Measurements from ENCODE around the gene FADS6. TPM values are rescaled to one million over a fixed set of nuclear protein-coding genes. Genes with fewer than 3 reads are reported as not detected.

FADS6 gene
- total and polyA plus RNA-seq, 12 donors, result not detected

GRCh38 chr17:74857191-74857590, 36.2 kb downstream of the FADS6 start:
- H3K4me1 ChIP-seq, result peaks cover 8 to 34% (median 25%) of the 10 kb centered on the region in 9 donors
- H3K4me3 ChIP-seq, result no peak overlapping the region
- intact Hi-C loops (cut with DNase I), result no loop called here
- no peak for TF ChIP-seq CTCF (IDR thresholded peaks at IDR 0.05)
- no peak for DNase-seq
- H3K9me3 ChIP-seq, result no peaks in the 10 kb centered on the region
- H3K36me3 ChIP-seq, result no peaks in the 10 kb centered on the region
- H3K27me3 ChIP-seq, result peaks cover 26 to 98% (median 86%) of the 10 kb centered on the region in 7 donors
- 73 to 80% methylated on average over 4 of the region's 4 CpGs for WGBS, 2 donors
- no peak overlapping the region for H3K27ac ChIP-seq
- ATAC-seq, result no peak

- ATAC-seq (no peak), DNase-seq (no peak)
- Histone ChIP-seq H3K4me3 (no peak overlapping the region), H3K4me1 (peaks cover 2 to 27% (median 17%) of the 10 kb centered on the region in 9 donors), H3K36me3 (no peaks in the 10 kb centered on the region), H3K27me3 (peaks cover 36 to 100% (median 92%) of the 10 kb centered on the region in 7 donors), H3K9me3 (no peaks in the 10 kb centered on the region), H3K27ac (no peak overlapping the region)
- intact Hi-C loops (cut with DNase I), result no loop called here
- TF ChIP-seq CTCF (IDR thresholded peaks at IDR 0.05), result no peak
- 69 to 76% methylated on average over 7 of the region's 7 CpGs for WGBS, 2 donors
These were observed 37.3 kb downstream of the FADS6 start for GRCh38 chr17:74856112-74856511.

- 90 to 91% methylated on average over 4 of the region's 4 CpGs for WGBS, 2 donors
- H3K9me3 ChIP-seq, result no peaks in the 10 kb centered on the region
- no peak for TF ChIP-seq CTCF (IDR thresholded peaks at IDR 0.05)
- no peaks in the 10 kb centered on the region for H3K36me3 ChIP-seq
- H3K27me3 ChIP-seq, result peaks cover 31 to 100% (median 92%) of the 10 kb centered on the region in 7 donors
- H3K4me3 ChIP-seq, result no peak overlapping the region
- ATAC-seq, result no peak
- no peak for DNase-seq
- no peak overlapping the region for H3K27ac ChIP-seq
- intact Hi-C loops (cut with DNase I), result no loop called here
- H3K4me1 ChIP-seq, result peaks cover 2 to 19% (median 9%) of the 10 kb centered on the region in 9 donors
These were observed 38.1 kb downstream of the FADS6 start for GRCh38 chr17:74855323-74855722.

- H3K36me3 ChIP-seq, result no peaks in the 10 kb centered on the region
- DNase-seq (no peak), ATAC-seq (no peak)
- WGBS, 2 donors, result 90% methylated on average over 17 of the region's 17 CpGs
- no peaks in the 10 kb centered on the region for H3K9me3 ChIP-seq
- H3K27me3 ChIP-seq, result peaks cover 27 to 99% (median 90%) of the 10 kb centered on the region in 7 donors
- no peak overlapping the region for H3K27ac ChIP-seq
- no peak overlapping the region for H3K4me3 ChIP-seq
- peaks cover 0 to 14% (median 4%) of the 10 kb centered on the region in 9 donors for H3K4me1 ChIP-seq
- intact Hi-C loops (cut with DNase I), result no loop called here
- TF ChIP-seq CTCF (IDR thresholded peaks at IDR 0.05), result no peak
These were observed 38.6 kb downstream of the FADS6 start for GRCh38 chr17:74854792-74855191.

All from heart right ventricle (tissue), 16 donors.